HG03103 (cell line): ENCODE results near the gene LPP.

Source experiments
- ATAC-seq: cut with Tn5 transposase; IDR thresholded peaks from one replicate; pipeline ENCODE4 v1.9.1; 2021; ENCODE audit warnings: low read depth; ENCODE audit not compliant: unreplicated experiment

LPP gene

DNA sequence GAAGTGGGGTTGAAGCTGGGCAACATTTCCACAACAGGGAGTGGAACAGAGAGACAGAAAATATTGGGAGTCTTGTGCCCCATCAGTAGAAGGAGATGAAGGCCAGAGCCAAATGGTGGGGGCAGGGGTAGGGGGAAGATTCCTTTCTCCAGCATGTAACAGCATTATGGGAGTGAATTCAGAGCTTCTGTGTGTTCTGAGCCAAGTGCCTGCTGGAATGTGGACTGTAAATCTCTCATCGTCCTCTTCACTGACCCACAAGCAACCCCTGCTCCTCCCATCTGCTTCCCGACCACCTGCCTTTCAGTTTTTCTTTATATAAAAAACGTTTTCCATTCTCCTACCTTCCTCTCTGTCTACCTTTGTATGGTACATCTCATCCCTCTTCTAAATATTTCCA lies 673.6 kb downstream of the LPP start:
- ATAC-seq = no peak

DNA sequence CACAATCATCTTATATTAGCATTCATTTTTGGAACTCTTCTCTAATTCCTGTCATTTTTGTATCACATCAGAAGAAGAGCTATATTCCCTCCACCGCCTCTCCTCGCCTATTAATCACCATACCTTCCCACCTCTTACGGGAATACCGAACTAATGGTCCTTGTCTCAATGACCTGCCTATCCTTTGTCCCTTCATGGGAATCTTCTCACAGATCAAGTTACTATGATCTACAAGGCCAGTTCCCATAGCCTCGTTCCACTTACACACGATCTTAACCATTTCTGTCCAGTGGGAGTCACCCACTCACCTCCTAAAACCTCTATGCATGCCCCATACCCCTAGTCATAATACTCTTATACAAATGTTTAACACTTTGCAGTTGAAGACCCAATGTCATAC lies 675.2 kb downstream of the LPP start:
- ATAC-seq = no peak

DNA sequence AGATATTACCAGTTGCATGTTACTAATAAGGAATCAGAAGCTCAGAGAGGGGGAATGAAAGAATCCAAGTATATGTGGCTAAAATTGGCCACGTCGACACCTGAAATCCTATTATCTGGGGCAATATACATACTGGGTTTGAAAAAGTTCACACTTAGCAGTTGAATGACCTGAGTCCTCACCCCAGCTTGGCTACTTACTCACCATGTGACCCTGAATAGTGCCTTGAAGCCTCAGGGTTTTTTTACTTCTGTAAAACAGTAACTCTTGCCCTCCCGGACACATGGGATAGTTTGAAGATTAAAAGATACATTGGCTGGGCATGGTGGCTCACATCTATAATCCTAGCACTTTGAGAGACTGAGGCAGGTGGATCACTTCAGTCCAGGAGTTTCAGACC lies 675.6 kb downstream of the LPP start:
- ATAC-seq = no peak

DNA sequence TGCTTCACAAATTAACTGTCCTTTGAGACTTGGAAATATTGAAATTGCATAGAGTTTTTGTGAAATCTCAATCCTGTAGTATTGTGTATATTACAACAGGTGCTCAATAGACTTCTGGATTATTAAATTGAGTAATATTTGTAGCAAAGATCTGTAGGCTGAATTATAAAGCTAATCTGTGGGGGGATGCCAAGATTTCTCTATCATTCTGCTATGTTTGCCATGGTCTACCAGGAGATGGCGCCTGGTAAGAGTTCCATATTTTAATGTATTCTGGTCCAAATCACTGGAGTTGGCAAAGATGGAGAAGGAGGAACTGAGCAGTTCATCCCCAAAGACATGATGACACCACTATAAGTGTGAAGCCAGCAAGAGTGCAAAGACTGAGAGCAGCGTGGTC lies 676.9 kb downstream of the LPP start:
- ATAC-seq = no peak

DNA sequence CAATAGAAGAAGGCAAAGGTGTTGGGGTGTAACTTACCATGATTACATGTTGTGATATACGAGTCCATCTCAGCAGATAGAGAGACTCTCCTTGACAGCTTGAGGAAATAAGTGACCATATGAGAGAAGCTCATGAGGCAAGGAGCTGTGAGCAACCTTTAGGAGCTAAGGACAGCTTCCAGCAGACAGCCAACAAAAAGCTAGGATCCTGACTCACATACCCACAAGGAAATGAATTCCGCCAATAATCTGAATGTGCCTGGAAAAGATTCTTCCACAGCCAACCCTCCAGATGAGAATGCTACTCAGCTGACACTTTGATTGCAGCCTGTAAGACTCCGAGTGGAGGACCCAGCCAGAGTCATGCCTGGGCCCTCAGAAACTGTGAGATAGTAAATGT lies 678.2 kb downstream of the LPP start:
- no peak for ATAC-seq

DNA sequence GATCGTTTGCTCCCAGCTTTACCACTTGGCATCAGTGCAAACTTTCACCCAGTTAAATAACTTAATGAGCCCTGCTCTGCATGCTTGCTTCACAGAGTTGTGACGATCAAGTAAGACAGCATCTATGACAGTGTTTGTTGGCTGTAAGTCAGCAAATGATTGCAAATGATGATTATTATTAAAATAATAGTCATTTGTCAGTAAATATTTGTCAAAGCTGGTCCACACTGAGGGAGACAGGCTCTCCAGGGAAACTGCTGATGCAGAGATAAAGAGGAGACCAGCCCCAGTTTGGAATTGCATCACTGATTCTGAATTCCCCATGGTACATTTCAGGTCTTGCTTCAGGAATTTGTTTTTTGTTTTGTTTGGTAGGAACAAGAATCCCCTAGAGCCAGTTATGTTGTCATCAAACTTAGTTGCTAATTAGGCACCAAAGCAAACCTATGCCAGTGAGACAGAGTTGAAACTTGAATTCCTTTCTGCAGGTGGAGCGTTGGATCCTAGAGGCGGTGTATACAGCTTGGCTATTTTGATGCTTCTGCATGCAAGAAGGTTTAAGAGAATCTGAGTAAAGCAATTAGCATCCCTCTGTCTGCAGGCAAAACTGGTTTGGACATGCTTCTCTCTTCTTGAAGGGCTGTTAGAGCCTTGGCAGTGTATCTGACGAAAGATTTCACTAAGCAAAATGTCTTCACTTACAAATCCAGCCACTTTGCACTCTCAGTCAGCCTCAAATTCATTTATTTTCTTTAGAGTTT lies 679.2 kb downstream of the LPP start:
- ATAC-seq = no peak

DNA sequence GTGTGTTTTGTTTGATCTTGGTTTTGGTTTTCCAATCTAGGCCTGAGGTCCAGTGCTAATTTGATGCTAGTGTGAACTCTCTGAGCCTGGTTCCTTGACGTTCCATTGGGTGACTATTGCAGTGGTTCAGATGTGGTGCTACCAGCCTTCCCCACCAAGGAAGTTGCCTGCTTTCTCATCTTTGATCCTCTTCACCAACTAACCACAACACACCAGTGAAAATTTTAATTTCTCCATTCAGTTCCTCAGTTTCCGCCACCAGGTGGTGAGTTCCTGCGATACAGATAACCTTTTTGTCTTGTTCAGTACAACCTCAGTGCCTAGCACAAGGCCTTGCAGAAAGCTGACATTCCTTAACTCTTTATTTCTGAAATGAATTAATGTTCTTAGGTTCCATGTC lies 680.4 kb downstream of the LPP start:
- ATAC-seq = no peak

DNA sequence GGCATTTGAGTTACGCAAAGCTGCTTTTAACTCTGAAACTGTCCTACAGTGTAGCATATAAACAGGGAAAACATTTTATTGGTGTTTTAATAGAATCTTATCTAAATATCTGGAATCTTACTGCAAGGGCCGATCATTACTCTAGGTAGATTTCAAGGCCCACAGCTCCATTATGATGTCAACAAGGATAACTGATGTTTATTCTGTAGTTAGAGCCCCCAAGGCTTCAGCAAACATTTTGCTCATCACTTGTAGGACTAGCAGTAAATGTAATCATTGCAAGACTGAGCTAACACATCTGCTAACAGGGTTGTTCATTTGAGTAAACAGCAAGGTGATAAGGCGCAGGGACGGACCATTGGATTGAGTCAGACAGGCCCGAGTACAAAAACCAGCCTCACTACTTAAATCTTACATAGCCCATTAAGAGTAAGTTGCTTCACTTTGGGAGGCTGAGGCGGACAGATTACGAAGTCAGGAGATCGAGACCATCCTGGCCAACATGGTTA lies 685.3 kb downstream of the LPP start:
- ATAC-seq = no peak

DNA sequence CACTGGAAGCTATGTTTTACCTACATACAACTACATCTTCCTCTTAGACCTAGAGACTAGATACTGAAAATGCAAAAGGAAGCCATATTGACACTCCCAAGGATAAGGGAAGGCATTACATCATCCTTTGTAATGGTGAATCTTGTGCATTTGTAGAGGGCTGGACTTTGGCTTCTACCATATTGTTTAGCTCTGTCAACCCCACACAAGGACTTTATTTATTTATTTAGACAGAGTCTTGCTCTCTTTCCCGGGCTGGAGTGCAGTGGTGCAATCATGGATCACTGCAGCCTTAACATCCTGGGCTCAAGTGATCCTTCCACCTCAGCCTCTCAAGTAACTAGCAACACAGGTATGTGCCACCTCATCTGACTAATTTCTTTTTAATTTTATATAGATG lies 686.3 kb downstream of the LPP start:
- ATAC-seq = no peak

DNA sequence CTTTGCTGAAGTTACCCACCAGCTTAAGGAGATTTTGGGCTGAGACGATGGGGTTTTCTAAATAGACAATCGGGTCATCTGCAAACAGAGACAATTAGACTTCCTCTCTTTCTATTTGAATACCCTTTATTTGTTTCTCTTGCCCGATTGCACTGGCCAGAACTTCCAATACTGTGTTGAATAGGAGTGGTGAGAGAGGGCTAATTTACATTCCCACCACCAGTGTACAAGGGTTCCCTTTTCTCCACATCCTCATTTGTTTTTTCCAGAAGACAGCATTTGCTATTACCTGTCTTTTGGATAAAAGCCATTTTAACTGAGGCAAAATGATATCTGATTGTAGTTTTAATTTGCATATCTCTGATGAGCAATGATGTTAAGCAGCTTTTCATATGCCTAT lies 687.9 kb downstream of the LPP start:
- ATAC-seq = no peak

DNA sequence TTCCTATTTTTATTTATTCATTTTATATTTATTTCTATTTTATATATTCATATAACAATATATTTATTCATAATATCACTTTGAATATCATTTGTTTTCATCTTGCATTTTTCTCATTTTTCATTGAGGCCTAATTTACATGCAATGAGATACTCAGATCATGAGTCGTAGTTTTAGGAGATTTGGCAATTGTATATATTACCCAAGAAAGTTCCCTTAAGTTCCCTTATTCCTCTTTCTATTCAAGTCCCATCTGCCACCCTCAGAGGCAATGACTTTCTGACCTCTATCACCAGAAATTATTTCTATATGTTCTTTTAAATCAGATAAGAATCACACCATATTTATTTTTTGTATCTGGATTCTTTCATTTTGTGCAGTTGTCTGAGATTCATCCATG lies 688.7 kb downstream of the LPP start:
- ATAC-seq = no peak

DNA sequence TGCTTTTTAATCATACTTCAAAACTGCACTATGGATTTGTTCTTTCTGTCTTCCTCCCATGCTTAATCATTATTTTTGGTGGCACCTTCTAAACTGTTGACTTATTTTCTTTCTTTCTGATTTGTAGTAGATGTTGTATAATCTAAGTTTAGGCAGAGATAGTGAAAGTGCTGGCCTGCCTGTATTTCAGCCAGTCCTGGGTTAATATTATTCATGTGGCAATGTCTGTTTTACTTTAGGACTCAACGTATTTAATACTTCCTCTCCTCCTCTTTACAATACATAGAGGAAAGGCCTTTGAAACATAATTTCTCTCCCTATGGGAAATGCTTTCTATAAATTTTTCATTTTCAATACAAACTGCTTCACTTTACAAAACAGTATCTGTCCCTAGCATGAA lies 690.1 kb downstream of the LPP start:
- ATAC-seq = no peak

DNA sequence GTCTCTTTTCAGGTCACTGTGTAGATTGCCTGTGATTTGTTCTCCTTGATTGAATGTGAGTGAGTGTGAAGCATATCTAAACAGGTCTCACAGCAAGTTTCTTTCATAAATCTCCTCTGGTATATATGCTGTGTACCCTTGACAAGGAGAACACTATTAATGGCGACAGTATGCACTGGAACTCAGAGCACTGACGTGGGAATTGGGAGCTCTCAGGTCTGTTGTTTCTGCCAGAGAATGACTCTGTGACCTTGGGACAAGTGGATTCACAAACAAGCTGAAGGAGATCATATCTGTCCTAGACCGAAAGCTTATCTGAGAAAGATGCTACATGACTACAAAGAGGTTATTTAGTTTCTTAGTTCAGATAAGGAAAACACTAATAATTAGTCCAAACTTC lies 691.6 kb downstream of the LPP start:
- no peak for ATAC-seq

DNA sequence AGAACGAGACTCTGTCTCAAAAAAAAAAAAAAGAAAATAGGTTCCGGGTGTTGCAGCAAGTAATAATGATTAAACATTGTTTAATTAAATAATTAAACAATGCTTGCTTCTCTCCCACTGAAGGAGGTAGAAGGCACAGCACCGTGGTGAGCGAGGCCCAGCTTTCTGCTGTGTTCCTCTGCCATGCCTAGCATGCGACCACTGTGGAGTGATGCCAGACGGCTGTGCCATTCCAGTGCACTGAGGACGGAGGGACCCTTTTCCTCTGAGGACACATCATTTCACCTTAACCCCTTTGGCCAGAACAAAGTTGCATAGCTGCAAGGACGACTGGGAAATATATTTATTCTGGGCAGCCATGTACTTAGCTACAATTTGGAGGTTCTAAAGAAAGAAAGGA lies 695.0 kb downstream of the LPP start:
- no peak for ATAC-seq

DNA sequence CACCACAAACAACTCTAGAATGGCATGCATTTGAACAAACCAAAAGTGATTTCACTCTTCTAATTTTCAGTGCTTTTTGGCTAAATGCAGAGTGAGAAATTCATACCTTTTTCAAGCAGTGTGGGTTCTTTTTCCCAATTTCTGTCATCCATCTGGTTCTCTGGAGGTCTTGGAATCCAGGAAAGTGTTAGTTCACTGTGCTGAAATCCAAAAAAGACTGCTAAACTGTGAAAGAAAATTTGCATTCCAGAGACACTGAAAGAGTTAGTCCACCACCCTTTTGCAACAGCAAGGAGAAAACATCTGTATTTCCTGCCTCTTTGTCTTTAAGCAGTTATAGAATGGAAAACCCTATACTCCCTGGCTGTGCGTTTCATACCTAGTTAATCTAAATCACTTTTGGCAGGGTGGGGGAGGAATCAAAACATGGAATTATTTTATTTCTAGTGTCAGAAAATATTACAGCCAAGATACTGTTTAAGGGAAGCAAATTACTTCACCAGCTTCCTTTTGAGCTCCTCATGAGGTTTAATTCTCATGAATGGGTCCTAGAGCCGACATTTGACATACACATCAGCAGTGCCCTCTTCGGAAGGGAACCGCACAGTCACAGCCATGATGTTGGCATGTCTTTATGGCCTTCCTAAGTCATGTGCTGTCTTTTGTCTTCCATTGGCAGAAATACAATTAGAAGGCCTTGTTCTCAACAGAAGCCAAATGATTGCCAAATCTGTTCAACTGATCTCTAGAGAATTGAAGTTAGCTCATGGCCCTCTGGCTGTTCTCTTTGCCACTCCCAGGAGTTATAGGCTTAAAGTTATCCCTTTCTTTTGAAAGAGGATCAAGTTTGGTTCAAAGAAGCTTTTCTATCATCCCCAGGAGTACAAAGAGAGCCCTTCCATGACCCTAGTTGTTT lies 700.2 kb downstream of the LPP start:
- ATAC-seq = no peak

DNA sequence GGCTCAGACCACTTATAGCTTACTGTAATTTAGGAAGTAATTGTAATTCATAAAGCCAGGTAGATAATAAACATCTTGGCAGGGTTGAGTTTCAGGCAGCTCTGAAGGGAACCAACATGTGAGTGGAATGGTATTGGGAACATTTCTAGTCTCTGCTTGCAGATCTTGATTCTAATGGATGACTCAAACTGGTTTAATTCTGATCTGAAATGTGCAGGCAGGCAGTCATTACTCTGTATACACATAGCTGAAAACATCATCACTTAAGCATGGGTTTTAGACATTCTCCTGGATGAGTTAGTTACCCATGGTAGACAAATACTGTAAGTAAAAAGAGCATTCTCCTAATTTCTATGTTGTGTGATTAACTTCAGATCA lies 700.8 kb downstream of the LPP start:
- no peak for ATAC-seq

DNA sequence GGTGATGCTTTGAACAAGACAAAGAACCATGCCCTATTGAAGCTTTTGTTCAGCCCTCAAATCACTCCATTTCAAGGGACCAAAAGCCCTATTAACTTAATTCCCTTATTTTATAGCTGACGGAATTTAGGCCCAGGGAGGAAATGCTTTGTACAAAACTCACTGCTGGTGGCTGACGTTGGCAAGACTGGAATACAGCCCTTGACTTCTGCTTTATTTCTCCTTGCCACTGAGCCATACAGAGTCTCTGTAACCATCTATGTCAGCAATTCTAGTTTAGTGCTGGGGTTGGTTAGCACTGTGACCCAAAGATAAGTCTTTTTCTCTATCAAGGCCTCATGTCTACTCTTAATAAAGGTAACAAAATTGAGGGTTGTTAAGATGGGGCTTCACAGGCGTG lies 701.7 kb downstream of the LPP start:
- no peak for ATAC-seq

DNA sequence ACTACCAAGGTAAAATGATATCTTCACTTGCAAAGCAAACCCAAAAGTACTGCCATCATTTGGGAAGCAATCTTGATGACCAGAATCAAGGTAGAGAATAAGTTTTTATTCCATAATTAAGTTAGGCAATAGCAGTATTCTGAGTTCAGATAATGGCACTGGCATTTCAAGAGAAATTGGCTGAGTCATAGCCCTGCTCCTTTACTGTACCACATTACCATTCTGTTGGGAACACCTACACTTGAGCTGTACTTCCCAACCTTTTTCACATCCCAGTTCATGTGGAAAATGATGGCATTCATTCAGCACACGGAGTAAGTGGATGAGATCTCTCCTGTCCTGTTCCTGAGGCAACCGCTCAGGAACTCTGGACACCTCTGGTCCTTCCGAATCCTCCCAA lies 706.2 kb downstream of the LPP start:
- ATAC-seq = no peak

DNA sequence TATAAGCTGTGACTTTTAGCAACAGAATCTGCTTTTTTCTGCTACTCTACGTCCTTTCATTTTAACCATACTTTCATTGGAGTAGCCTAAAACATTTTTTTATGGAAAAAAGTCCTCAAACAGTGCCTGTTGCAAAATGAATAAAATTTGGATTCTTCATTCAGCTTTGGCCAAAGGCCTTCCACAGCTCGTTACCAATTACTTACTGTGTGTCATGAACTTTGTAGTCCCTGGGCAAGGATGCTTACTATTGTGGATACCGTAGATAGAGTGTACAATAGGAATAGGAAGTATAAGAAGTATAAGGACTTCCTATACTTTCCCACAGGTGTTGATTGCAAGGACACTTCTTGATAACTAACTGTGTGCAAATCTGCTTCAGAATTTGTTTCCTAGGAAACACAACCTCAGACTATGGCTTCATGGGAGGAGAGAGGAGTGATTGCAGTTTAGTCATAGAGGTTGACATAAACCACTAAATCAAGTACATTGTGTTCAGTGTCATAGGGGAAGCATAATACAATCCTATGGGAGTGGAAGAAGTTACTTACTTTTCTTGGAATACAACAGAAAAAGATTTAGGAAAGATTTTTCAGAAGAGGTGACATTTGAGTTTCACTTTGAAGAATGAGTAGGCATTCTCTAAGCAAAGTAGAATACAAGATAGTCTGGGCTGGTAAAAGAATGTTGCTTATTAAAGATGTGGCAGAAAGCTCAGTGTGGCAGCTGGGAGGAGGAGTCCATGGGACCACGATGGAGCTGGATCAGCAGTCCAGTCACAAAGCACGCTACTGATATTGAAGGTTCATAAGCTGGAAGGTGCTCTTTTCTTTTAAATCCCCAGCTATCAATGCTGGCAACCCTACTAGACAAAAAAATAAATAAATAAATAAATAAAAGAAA lies 708.1 kb downstream of the LPP start:
- ATAC-seq = no peak

DNA sequence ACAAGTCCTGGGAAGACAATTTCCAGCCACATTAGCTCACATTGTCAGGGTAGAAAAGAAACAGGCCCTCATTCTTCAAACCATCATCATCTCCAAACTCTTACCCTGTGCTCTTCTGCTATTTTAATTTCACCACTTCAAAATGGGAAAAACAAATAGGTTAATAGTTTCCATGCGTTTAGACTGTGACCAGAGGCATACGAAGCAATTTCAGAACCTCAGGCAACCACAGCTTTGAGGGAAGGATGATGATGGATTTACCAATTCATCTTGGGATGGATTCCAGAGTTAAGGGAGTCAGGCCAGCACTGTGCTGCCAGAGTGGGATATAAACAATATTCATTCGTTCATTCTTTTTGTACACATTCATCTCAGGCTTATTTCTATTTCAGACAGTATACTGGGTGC lies 710.0 kb downstream of the LPP start:
- no peak for ATAC-seq
